ENCODE results near the gene ZNF138.
"Not testable (repeated sequence)": the region's sequence is repeated elsewhere in the genome, so short reads cannot be mapped to it uniquely, and the experiment has no call there.

The ZNF138 gene

GRCh38 chr7:64839910-64840309 lies 45.7 kb downstream of the ZNF138 start:
- no peak for DNase-seq

GRCh38 chr7:64849250-64849923 lies 55.2 kb downstream of the ZNF138 start:
- no peak for DNase-seq

- DNase-seq: no peak
Measured at GRCh38 chr7:64849924-64850499, 55.8 kb downstream of the ZNF138 start.

GRCh38 chr7:64853679-64854078 lies 59.5 kb downstream of the ZNF138 start:
- no peak for DNase-seq

GRCh38 chr7:64854969-64855368 lies 60.7 kb downstream of the ZNF138 start:
- no peak for DNase-seq

GRCh38 chr7:64863021-64863420 lies 68.8 kb downstream of the ZNF138 start:
- no peak for DNase-seq

- not testable (repeated sequence) for DNase-seq
Measured at GRCh38 chr7:64863530-64863929, 69.3 kb downstream of the ZNF138 start.

- no peak for DNase-seq
Measured at GRCh38 chr7:64863969-64864368, 69.7 kb downstream of the ZNF138 start.

GRCh38 chr7:64867863-64868440 lies 73.7 kb downstream of the ZNF138 start:
- no peak for DNase-seq

- DNase-seq: no peak
Measured at GRCh38 chr7:64868499-64868898, 74.3 kb downstream of the ZNF138 start.

GRCh38 chr7:64869121-64869725 lies 75.0 kb downstream of the ZNF138 start:
- DNase-seq: no peak

GRCh38 chr7:64869912-64870562 lies 75.8 kb downstream of the ZNF138 start:
- no peak for DNase-seq

GRCh38 chr7:64870656-64871055 lies 76.4 kb downstream of the ZNF138 start:
- no peak for DNase-seq

GRCh38 chr7:64871761-64872160 lies 77.5 kb downstream of the ZNF138 start:
- DNase-seq: no peak

- DNase-seq: no peak
Measured at GRCh38 chr7:64872351-64873154, 78.3 kb downstream of the ZNF138 start.

GRCh38 chr7:64873155-64873500 lies 78.9 kb downstream of the ZNF138 start:
- DNase-seq: no peak

- no peak for DNase-seq
Measured at GRCh38 chr7:64873517-64873916, 79.3 kb downstream of the ZNF138 start.

- DNase-seq: no peak
Measured at GRCh38 chr7:64874114-64874513, 79.9 kb downstream of the ZNF138 start.

- DNase-seq: no peak
Measured at GRCh38 chr7:64874562-64875250, 80.5 kb downstream of the ZNF138 start.

GRCh38 chr7:64875258-64875657 lies 81.0 kb downstream of the ZNF138 start:
- DNase-seq: no peak

- no peak for DNase-seq
Measured at GRCh38 chr7:64875658-64876406, 81.6 kb downstream of the ZNF138 start.
